Prostate gland (tissue), 2 donors: ENCODE results near the gene DCK.

Experiments used
- CTCF ChIP-seq, 4 experiments: fragments of 200-600 bp in 2 of 4; fragments of 450-650 bp in 2 of 4; sonication (generic) in 2 of 4; IDR thresholded peaks; 1 replicate in 3 of 4; 2 replicates in 1 of 4; pipeline ENCODE4 v1.5.1; 2016 to 2019; ENCODE audit warnings: antibody characterized with exemption in 4 of 4, mild to moderate bottlenecking in 2 of 4, moderate library complexity in 2 of 4
- POLR2A ChIP-seq: fragments of 450-650 bp; IDR thresholded peaks from one replicate; pipeline ENCODE4 v1.6.1; 2016; ENCODE audit warnings: antibody characterized with exemption, mild to moderate bottlenecking

- no peak for TF ChIP-seq CTCF (IDR thresholded peaks at IDR 0.05)
- no peak for TF ChIP-seq POLR2A
These were observed 69.0 kb downstream of the DCK start for GRCh38 chr4:71062436-71062835.
